ENCODE data around the gene ZNF526.

ZNF526 gene

GRCh38 chr19:42276821-42277220 lies 56.7 kb downstream of the ZNF526 start:
- Histone ChIP-seq H3K23ac (ENCODE audit: low read length in 2 of 2) (no peak overlapping the region), H3K79me1 (replicated peaks; ENCODE audit: low read length, poor library complexity, severe bottlenecking) (peaks cover 2% of the 10 kb centered on the region), H3K9ac (ENCODE audit: low read length) (peak overlapping the region; percentile 42), H3K36me3 (ENCODE audit: control insufficient read depth in 1 of 2, insufficient read depth in 2 of 2, low read depth in 1 of 2, low read length in 2 of 2) (peaks cover 55 to 56% of the 10 kb centered on the region in 2 experiments), H2AFZ (ENCODE audit: low read depth, low read length) (no peak overlapping the region), H3K4me2 (ENCODE audit: low read length, poor library complexity, severe bottlenecking) (no peak overlapping the region), H3K27ac (ENCODE audit: low read length, poor library complexity, severe bottlenecking) (peak overlapping the region; percentile 34), H2BK15ac (ENCODE audit: low read depth, poor library complexity, severe bottlenecking) (no peak overlapping the region), H2BK12ac (ENCODE audit: low read length in 2 of 2) (no peak overlapping the region), H2BK5ac (ENCODE audit: low read depth, low read length, poor library complexity, severe bottlenecking) (no peak overlapping the region), H2BK120ac (ENCODE audit: low read depth, low read length) (no peak overlapping the region), H2AK5ac (ENCODE audit: low read length, severe bottlenecking) (no peak overlapping the region), H3K18ac (ENCODE audit: low read depth in 1 of 2, low read length in 2 of 2) (no peak overlapping the region), H4K8ac (ENCODE audit: low read length) (no peak overlapping the region), H3K4me1 (ENCODE audit: control insufficient read depth, insufficient read depth, low read depth, low read length) (peaks cover 71% of the 10 kb centered on the region), H3K14ac (ENCODE audit: low read length in 2 of 2) (no peak overlapping the region), H3K9me3 (ENCODE audit: control insufficient read depth, low read length) (no peaks in the 10 kb centered on the region), H4K91ac (ENCODE audit: low read length) (peak overlapping the region; percentile 4), H3K4ac (ENCODE audit: low read depth in 1 of 2, low read length in 2 of 2) (no peak overlapping the region), H3K27me3 (ENCODE audit: control insufficient read depth in 1 of 2, insufficient read depth in 1 of 2, low read length in 2 of 2) (no peaks in the 10 kb centered on the region), H3K4me3 (ENCODE audit: insufficient read depth in 1 of 2, low read depth in 1 of 2, low read length in 2 of 2) (no peak overlapping the region)
- DNase-seq, result no peak
- WGBS, result 92% methylated on average over 4 of the region's 4 CpGs
